CD4-positive, alpha-beta T cell treated with Interleukin-17A for 4 hours (primary cell): ENCODE results near the gene POLR1F.
"Not testable (repeated sequence)": the region's sequence is repeated elsewhere in the genome, so short reads cannot be mapped to it uniquely, and the experiment has no call there.

Experiments used
- DNase-seq: peaks from one replicate; pipeline ENCODE4 v3.0.0-alpha.2; 2020; ENCODE audit warnings: mixed read lengths

Gene POLR1F, protein sequence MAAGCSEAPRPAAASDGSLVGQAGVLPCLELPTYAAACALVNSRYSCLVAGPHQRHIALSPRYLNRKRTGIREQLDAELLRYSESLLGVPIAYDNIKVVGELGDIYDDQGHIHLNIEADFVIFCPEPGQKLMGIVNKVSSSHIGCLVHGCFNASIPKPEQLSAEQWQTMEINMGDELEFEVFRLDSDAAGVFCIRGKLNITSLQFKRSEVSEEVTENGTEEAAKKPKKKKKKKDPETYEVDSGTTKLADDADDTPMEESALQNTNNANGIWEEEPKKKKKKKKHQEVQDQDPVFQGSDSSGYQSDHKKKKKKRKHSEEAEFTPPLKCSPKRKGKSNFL

DNA sequence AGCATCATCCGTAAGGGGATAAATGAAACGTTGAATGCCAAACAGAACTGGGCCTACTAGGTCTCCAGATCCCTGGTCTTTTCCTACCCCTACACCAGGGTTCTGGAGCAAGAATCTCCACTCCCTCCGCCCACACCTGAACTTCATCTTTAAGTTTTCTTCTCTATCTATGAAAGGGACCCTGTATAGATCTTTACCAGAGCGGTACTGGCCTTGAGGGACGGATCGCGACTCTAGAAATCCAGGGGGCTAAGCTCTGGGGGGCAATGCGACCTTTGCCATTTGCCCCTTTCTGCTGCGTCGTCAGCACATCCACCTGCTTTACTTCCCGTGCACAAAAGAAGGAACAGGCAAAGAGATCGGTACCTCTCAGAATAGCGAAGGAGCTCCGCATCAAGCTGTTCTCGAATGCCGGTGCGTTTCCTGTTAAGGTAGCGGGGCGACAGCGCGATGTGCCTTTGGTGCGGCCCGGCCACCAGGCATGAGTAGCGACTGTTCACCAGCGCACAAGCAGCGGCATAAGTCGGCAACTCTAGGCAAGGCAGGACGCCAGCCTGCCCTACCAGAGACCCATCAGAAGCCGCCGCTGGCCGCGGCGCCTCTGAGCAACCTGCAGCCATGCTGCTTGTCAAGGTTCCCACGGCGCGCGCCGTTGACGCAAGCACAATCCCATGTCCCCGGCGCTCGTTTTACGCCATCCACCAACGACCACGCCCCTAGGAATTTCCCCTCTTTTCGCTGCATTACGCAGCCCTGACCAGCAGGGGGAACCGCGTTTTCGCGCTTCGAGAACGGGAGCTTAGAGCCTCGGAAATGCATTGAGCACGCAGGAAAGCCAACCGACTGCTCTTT is at the start of gene POLR1F:
POLR1F (minus strand) TSS at position 641 of the 852 bp plus-strand sequence; CDS start at position 620, 21 bp downstream.
- DNase-seq = peak; percentile 93

DNA sequence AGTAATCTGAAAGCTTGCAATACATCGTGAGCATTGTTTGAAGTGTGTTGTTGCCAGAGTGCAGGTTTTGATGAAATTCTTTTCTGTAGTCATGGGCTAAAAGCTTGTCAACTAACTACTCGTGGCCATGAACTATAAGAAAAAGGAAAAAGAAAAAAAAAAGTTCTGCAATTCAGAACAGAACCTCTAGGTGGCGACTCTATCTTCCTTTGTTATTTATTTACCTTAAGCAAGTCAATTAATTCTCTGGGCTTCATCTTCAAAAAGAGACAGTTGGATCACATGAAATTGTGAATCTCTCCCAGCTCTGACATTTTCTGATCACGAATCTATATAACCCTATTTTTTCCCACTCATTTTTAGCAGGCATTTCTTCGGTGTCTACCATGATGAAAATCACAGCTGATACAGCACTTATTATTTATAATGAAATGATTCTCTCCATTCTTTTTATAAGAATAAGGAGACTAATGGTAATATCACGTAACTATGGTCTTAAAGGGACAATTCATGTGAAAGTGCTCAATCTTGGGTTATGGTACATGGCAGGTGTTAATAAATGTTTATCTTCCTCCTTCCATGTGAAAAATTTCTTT is 45.8 kb upstream of the POLR1F start:
- no peak for DNase-seq

DNA sequence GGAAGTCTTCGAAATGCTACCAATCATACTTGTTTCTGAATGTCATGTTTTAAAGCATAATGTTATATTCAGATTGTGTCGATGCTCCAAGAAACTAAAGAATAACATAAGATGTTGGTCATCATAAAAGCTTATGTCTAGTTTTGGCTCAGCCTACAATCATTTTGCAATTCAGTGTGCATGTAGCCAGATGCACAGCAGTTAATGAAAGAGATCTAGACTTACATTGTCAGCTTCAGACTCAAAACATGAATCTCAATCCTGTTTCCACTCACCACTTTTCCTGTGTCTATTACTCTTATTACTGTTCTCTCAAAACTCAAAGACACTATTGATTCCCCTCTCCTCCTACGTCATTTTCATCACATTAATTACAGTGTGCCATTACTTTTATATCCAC is 43.2 kb upstream of the POLR1F start:
- no peak for DNase-seq

DNA sequence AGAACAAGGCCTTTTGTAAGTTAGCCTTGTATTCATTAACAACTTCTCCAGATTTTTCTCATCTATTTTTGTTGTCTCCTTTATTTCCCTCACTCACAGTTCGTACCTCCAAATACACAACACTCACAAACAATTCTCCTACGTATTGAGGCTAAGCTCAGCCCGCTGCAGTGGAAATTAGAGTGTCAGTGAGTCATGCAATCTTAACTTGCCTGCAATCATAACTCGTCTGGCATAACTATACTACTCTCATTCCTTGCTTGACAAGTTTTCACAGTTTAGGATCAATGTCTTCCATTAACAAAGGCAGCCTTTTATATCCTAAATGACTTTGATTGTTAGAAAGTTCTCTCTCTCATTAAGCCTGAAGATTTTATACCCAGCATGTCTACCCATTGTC is 40.8 kb upstream of the POLR1F start:
- DNase-seq = no peak

DNA sequence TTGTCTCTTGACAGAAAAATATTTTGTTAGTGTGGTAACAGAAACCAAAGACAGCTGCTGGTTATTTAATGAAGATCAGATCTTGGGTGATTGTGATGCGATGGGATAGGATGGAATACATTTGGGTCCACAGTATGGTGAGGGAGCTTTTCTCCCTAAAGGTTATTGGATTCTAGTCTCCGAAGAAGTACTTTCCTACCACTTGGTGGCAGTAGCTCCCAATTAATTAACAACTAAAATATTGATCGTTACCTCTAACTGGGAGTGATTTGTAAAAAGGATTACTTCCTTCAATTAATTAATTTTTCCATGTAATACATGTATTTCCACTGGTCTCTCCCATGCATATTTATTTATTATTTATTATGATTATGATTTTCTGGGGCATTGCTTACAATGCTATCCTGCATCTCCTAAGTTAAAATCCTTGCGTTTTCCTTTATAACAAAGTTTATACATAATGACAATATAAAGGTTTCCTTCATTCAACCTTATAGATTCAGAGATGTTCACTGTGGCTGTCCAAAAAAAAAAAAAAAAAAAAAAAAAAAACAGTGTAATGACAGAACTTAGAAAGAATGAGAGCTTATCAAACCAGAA is 39.0 kb upstream of the POLR1F start:
- DNase-seq = no peak

DNA sequence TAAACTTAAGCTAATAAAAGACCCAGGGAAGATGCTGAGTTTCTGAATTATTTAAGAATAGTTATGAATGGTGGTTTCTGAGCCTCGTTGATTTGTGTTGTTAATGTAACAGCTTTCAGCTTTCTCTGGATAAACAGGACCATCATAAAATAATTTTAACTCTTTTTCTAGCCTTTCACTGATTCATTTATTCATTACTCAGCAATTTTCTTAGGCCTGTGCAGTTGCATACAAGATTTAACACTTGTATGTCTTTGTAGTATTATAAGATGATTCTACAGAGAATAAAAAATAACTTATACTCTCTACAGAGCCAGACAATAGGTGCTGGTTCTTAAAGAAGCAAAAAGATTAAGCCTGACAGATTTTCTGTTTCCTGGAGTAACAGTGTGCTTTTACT is 35.2 kb upstream of the POLR1F start:
- no peak for DNase-seq

DNA sequence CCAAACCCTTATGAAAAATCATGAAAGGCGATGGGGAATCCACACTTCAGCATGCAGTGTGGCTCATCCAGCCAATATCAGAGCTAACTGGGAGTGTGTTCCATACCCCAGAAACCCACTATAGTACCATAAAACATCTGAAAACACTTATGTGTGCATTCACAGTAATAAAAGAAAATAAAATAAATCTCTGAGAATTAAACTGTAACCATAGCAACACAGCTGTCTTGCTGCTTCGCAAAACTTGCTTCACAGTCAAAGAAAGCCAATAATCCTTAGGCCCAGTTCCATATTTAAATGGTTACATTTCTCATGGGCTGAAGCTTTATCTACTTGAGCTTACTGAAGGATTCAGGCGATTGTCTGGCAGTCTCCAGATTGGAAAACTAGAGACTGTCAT is 19.9 kb upstream of the POLR1F start:
- no peak for DNase-seq

DNA sequence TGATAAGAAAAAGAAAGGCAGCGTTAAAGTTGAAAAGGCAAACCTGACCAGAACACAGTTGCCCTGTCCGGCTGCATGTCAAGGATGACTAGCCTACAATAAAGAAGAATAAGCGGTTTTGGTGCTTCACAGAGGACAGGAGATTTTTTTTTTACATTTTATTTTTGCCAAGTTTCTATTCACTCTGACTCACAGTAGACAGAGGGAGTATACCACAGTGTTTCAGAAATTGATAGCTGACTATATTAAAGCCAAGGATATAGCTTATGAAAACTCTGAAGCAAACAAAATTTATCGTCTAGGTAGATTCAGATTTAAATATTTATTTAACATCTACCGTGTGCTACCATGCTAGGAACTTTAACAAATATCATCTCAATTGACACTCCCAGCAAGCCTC is 16.9 kb upstream of the POLR1F start:
- no peak for DNase-seq

DNA sequence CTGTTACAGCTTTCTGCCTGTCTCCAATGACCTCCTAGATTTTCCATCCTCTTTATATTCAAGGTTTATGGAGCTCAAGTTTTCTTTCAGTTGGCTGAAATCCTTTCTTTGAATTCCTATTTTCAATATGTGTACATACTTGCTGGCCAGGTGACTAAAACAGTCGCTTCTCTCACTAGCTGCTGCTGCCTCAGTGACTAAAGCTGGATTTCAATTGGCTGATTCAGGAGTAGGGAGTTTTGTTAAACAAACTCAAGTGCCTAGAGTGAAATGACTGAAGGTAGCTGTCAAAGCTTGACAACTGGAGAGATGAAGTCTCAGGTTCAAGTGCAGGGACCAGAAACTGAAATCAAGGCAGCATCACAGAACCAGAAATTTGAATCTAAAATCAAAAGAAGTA is 6.7 kb upstream of the POLR1F start:
- DNase-seq = no peak

DNA sequence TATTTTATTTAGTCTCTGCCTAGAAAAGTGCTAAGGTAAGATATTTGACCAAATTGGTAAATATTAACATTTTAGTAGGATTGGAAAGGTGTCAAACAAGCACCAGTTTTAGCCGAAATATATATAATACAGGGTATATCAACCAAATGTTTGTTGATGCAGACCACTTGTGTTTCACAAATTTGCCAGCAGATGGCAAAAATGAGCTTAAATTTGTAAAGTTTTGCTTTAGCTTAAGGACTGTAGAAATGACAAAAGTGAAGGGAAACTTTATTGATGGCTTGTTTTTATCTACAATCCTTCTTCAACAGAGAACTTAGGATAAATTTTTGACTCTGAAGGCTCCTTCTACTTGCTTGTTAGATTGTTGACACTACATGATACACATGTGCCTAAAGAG is 4.8 kb upstream of the POLR1F start:
- peak; percentile 54 for DNase-seq

DNA sequence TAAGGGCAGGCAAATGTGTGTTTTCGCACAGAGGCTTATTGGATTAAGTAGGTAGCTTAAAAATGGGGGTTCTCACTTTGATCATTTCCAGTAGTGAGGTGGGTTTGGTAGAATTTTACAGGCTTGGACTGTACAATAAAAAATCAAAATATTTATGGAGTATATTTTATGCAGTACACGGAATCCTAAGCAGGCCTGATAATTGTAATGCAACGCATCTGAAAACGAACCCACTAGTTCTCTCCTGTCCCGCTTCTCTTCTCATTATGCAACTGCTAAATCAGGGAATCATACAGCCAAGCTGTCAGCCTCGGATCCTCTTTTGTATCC is 377 bp upstream of the POLR1F start:
- DNase-seq = no peak

DNA sequence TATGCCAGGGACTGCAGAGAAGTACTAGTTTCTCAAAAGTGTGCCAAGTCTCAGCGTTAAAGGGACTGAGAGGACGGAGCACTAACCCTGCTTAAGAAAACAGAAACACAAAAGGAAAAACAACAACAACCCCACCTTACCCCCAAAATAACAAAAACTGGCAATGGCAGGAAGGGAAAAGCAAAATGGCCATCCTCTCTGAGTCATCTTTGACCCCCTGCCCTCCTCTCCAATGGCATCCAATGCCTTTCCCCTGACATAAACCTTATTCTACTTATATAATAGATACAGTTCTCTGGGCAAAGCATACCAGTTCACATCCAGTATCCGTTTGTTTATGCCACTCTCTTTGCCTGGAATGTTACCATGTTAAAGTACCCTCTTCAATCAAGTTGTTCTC is 1.6 kb downstream of the POLR1F start:
- DNase-seq = no peak

DNA sequence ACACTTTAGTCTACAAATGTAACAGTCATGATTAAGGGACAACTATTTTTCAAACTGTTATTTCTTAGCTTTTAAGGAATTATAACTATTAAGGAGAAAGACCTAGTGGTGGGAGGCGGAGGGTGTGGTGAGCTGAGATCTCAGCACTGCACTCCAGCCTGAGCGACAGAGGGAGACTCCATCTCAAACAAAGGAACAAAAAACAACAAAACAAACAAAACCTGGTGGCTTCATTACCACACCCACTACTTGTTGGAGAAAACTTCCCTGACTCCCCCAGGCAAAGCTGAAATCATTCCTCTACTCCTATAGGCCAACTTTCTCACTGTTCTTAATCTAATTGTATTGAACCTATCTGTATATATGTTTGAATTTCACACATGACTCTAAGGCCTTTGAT is 3.2 kb downstream of the POLR1F start:
- no peak for DNase-seq

DNA sequence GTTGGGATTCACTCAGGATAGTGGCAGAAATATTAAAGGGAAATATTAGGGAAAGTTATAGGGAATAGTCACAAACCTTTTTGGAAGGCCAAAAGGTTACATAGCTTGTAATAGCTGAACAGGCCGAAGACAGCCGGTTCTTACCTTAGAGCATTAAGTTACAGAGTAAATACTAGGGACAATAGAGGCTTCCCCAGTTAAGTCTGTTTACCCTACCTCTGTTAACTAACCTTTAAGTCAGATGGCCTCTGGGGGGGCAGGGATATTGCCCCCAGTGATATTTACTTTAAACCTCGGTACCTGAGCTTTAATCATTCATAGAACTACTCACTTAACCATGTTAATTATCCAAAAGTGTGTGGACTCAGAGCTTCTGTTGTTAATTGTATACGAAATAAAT is 7.4 kb downstream of the POLR1F start:
- no peak for DNase-seq

DNA sequence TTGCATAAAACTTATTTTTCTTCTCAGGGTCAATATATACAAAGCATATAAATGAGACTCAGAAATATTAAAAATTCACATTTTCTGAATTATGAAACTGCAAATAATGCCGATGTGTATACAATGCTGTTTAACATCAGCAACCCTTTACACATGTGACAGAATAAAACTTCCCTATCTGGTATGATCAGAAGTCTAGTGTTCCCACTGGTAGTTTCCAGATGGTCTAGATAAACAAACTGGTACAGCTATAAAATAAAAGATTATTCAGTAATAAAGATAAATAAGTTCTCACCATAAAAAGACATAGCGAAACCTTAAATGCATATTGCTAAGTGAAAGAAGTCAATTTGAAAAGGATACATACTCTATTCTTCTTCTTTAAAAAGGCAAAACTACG is 7.9 kb downstream of the POLR1F start:
- no peak for DNase-seq

DNA sequence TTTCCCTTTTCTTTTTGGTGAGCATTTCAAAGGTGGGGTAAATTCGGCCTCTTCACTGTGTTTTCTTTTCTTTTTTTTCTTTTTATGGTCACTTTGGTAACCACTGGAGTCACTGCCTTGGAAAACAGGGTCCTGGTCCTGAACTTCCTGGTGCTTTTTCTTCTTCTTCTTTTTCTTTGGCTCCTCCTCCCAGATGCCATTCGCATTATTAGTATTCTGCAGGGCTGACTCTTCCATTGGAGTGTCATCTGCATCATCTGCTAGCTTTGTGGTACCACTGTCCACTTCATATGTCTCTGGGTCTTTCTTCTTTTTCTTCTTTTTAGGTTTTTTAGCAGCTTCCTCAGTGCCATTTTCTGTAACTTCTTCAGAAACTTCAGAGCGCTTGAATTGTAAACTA is 10.5 kb downstream of the POLR1F start:
- no peak for DNase-seq

DNA sequence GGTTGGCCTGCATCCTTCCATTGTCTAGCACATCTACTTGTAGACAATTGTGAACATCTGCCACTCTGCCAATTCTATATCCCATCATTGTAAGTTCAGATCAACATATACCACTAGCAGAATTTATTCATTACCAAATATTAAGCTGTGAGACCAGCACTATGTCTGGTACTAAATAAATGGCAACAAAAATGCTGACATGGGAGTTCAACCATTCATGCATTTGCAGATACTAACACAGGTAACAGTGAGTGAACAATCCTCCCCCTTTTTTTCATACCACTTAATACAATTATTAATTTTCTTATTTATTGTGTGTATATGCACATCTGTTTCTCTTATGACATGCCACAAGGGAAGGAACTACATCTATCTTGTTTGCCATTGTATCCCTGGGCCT is 11.9 kb downstream of the POLR1F start:
- DNase-seq = no peak

DNA sequence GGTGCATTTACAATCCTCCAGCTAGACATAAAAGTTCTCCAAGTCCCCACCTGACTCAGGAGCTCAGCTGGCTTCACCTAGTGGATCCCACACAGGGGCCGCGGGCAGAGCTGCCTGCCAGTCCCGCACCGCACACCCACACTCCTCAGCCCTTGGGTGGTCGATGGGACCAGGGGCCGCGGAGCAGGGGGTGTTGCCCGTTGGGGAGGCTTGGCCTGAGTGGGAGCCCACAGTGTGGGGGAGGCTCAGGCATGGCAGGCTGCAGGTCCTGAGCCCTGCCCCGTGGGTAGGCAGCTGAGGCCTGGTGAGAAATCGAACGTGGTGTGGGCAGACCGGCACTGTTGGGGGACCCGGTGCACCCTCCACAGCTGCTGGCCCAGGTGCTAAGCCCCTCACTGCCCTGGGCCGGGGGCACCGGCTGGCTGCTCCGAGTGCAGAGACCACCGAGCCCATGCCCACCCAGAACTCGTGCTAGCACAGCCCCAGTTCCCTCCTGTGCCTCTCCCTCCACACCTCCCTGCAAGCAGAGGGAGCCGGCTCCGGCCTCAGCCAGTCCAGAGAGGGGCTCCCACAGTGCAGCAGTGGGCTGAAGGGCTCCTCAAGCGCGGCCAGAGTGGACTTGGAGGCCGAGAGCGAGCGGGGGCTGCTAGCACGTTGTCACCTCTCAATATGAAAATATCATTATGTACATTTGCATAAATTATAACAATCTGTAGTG is 16.6 kb downstream of the POLR1F start:
- DNase-seq = no peak

DNA sequence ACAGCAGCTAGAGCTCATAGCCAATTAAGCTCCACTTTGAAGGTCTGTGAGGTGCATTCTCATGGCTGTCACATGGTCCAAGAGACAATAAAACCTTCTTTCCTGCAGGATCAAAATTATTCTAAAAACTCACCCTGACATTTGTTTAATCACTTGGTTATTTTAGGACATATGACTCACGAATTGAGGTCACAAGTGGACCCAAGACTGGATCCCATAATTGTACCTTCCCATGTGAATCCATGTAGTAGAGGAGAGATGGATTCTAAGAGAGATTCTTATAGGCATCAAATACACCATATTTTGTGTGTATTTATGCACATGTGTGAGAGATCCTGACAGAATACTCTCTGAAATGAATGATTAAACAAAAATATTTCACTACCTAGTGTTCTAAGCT is 18.1 kb downstream of the POLR1F start:
- DNase-seq = no peak

DNA sequence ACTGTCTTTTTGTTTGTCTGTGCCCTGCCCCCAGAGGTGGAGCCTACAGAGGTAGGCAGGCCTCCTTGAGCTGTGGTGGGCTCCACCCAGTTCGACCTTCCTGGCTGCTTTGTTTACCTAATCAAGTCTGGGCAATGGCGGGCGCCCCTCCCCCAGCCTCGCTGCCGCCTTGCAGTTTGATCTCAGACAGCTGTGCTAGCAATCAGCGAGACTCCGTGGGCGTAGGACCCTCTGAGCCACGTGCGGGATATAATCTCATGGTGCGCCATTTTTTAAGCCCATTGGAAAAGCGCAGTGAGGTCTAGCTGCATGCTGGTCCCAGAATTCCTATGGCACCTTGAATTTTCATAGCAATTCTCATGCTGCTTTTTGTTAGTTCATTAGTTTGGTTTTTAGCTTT is 19.7 kb downstream of the POLR1F start:
- DNase-seq = not testable (repeated sequence)

DNA sequence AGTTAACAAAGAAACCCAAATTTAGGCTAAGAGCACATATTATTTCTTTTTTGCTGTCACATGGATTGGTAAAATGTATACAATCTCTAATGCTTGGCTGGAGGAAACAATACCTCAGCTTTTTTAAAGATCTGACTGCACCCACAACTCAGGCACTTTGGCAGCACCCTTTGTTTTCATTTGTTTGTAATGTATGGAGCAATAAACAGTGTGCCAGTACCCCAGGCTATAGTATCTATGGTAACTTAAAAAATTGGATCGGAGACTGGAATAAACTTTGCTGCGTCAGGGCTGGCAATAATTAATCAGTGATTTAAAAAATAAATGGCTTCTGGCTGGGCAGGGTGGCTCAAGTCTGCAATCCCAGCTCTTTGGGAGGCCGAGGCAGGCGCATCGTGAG is 27.2 kb downstream of the POLR1F start:
- DNase-seq = no peak

DNA sequence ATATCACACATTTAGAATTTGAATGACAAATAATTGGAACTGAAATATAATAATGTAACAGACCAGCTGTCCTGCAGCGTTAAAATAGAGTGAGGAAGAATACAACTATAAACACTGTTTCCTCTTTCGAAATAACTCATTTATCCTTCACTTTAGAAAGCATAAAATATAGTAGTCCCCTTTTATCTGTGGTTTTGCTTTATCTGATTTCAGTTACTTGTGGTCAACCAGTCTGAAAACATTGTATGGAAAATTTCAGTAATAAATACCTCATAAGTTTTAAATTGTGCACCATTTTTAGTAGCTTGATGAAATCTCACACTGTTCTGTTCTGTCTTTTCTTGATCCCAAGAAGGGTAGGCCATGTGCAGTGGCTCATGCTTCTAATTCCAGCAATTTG is 31.7 kb downstream of the POLR1F start:
- DNase-seq = no peak

DNA sequence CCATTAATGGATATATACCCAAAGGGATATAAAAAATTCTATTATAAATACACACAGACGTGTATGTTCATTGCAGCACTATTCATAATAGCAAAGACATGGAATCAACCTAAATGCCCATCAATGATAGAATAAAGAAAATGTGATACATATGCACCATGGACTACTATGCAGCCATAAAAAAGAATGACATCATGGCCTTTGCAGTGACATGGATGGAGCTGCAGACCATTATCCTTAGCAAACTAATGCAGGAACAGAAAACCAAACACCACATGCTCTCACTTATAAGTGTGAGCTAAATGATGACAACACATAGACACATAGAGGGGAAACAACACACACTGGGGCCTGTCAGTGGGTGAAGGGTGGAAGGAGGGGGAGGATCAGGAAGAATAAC is 33.0 kb downstream of the POLR1F start:
- no peak for DNase-seq
